ENCODE data around the gene DENND2A. TPM values are rescaled to one million over a fixed set of nuclear protein-coding genes. Genes with fewer than 3 reads are reported as not detected.
"Not testable (repeated sequence)": the region's sequence is repeated elsewhere in the genome, so short reads cannot be mapped to it uniquely, and the experiment has no call there.

Gene DENND2A
- total RNA-seq, 1 experiment from 2014 or later: 10.0 TPM

DNA sequence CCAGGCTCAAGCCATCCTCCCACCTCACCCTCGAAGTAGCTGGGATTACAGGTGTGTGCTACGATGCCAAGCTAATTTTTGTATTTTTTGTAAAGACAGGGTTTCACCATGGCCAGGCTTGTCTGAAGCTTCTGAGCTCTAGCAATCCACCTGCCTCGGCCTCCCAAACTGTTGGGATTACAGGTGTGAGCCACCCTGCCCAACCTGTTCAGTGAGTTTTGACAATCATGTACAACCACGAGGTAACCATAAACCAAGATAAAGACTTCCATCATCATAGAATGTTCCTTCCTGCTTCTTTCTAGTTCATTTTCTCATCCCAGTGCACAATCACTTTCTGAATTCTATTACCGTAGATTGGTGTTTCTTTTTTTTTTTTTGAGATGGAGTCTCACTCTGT, 130.8 kb downstream of the DENND2A start:
- ChIA-PET POLR2A (no interaction called here), CTCF (interaction anchor here (1.3 kb wide), 1 partner anchor 8 kb away, joined by 6 read pairs; no protein-coding TSS in a partner anchor)
- Mint-ChIP-seq H3K9me3 (peaks cover 3% of the 10 kb centered on the region; the same call in 1 of the 2 replicates), H3K27me3 (ENCODE audit: low read depth) (no peaks in the 10 kb centered on the region), H3K27ac (peak overlapping the region; percentile 61; the same call in 1 of the 2 replicates), H3K4me1 (peaks cover 23% of the 10 kb centered on the region), H3K36me3 (no peaks in the 10 kb centered on the region), H3K4me3 (no peak overlapping the region)
- DNase-seq (ENCODE audit: low spot score) (no peak), ATAC-seq (no peak)
- TF ChIP-seq SMAD4 (CRISPR knock-in tag; IDR thresholded peaks at IDR 0.05): no peak

DNA sequence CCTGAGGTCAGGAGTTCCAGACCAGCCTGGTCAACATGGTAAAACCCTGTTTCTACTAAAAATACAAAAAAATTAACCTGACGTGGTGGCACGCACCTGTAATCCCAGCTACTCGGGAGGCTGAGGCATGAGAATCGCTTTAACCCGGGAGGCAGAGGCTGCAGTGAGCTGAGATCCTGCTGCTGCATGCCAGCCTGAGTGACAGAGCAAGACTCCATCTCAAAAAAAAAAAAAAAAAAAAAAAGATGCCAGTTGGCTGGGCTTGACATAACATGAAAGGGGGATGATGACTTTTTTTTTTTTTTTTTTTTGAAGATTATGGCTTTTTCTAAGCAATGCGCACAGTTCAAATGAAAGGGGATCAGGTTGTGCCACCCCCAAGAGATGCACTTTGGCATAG, 133.1 kb downstream of the DENND2A start:
- H3K27me3 Mint-ChIP-seq (ENCODE audit: low read depth); H3K36me3 Mint-ChIP-seq; DNase-seq (ENCODE audit: low spot score); H3K9me3 Mint-ChIP-seq; H3K4me3 Mint-ChIP-seq; H3K27ac Mint-ChIP-seq; ATAC-seq: not testable (repeated sequence)
- CTCF ChIA-PET: interaction anchor here (1.1 to 1.9 kb wide), 5 partner anchors 9 to 146 kb away, joined by 3 to 5 read pairs (median 4); no protein-coding TSS in a partner anchor
- H3K4me1 Mint-ChIP-seq: peaks cover 23% of the 10 kb centered on the region
- POLR2A ChIA-PET: interaction anchor here (1.2 kb wide), 1 partner anchor 29 kb away, joined by 4 read pairs; no protein-coding TSS in a partner anchor

DNA sequence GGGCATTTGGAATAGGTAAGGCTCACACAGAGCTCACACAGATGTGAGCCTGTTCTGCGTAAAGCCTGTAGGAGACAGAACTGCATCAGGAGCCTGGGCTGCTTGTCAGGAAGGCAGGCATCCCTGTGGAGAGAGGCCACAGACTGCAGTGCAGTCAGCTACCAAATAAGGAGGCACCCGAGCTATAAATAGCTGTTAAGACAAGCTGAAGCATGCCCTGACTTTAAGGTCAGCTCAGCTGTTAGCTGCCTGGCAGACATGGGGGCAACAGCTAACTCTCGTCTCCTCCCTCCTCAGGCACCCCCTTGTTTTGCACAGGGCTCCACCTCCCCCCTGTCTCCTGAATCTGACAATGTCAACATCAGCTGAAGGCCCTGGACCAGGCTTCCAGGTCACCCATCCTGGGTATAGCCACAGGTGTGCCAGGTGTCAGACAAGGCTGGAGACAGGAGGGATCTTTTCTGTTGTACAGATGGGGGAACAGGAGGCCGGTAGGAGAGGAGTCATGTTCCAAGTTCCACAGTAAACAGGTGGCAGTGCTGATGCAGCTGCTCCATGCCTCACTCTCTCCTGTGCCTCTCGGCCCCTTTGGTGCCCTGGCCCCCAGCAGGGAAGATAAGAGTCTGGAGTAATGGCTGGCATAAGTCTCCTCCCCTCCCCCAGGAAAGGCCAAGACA, 133.7 kb downstream of the DENND2A start:
- Mint-ChIP-seq H3K27ac (0 out of 2 replicates have a peak overlapping the region, but pooled peaks have one; percentile 63), H3K36me3 (no peaks in the 10 kb centered on the region), H3K27me3 (ENCODE audit: low read depth) (no peaks in the 10 kb centered on the region), H3K9me3 (no peaks in the 10 kb centered on the region), H3K4me1 (peaks cover 19% of the 10 kb centered on the region), H3K4me3 (no peak overlapping the region)
- TF ChIP-seq OVOL2 (CRISPR knock-in tag; IDR thresholded peaks at IDR 0.05; ENCODE audit: borderline replicate concordance) (no peak), NFATC4 (CRISPR knock-in tag; IDR thresholded peaks at IDR 0.05) (no peak), SMAD4 (CRISPR knock-in tag; IDR thresholded peaks at IDR 0.05) (no peak), ZNF121 (CRISPR knock-in tag; IDR thresholded peaks at IDR 0.05) (no peak), GTF2I (CRISPR knock-in tag; conservative IDR thresholded peaks at IDR 0.05) (no peak), ZNF423 (CRISPR knock-in tag; IDR thresholded peaks at IDR 0.05) (no peak), FOXP1 (CRISPR knock-in tag; IDR thresholded peaks at IDR 0.05; ENCODE audit: borderline replicate concordance) (no peak), MYBL2 (CRISPR knock-in tag; IDR thresholded peaks at IDR 0.05) (no peak), ETV6 (CRISPR knock-in tag; IDR thresholded peaks at IDR 0.05) (no peak), PRRX2 (CRISPR knock-in tag; IDR thresholded peaks at IDR 0.05) (no peak)
- TF ChIP-seq, protein P1, sequence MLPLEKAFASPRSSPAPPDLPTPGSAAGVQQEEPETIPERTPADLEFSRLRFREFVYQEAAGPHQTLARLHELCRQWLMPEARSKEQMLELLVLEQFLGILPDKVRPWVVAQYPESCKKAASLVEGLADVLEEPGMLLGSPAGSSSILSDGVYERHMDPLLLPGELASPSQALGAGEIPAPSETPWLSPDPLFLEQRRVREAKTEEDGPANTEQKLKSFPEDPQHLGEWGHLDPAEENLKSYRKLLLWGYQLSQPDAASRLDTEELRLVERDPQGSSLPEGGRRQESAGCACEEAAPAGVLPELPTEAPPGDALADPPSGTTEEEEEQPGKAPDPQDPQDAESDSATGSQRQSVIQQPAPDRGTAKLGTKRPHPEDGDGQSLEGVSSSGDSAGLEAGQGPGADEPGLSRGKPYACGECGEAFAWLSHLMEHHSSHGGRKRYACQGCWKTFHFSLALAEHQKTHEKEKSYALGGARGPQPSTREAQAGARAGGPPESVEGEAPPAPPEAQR (CRISPR knock-in tag; IDR thresholded peaks at IDR 0.05): no peak
- TF ChIP-seq, protein P2, sequence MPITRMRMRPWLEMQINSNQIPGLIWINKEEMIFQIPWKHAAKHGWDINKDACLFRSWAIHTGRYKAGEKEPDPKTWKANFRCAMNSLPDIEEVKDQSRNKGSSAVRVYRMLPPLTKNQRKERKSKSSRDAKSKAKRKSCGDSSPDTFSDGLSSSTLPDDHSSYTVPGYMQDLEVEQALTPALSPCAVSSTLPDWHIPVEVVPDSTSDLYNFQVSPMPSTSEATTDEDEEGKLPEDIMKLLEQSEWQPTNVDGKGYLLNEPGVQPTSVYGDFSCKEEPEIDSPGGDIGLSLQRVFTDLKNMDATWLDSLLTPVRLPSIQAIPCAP (CRISPR knock-in tag; IDR thresholded peaks at IDR 0.05): no peak
- TF ChIP-seq, protein P3, sequence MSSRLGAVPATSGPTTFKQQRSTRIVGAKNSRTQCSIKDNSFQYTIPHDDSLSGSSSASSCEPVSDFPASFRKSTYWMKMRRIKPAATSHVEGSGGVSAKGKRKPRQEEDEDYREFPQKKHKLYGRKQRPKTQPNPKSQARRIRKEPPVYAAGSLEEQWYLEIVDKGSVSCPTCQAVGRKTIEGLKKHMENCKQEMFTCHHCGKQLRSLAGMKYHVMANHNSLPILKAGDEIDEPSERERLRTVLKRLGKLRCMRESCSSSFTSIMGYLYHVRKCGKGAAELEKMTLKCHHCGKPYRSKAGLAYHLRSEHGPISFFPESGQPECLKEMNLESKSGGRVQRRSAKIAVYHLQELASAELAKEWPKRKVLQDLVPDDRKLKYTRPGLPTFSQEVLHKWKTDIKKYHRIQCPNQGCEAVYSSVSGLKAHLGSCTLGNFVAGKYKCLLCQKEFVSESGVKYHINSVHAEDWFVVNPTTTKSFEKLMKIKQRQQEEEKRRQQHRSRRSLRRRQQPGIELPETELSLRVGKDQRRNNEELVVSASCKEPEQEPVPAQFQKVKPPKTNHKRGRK (CRISPR knock-in tag; IDR thresholded peaks at IDR 0.05; ENCODE audit: borderline replicate concordance): no peak
- TF ChIP-seq, protein P4, sequence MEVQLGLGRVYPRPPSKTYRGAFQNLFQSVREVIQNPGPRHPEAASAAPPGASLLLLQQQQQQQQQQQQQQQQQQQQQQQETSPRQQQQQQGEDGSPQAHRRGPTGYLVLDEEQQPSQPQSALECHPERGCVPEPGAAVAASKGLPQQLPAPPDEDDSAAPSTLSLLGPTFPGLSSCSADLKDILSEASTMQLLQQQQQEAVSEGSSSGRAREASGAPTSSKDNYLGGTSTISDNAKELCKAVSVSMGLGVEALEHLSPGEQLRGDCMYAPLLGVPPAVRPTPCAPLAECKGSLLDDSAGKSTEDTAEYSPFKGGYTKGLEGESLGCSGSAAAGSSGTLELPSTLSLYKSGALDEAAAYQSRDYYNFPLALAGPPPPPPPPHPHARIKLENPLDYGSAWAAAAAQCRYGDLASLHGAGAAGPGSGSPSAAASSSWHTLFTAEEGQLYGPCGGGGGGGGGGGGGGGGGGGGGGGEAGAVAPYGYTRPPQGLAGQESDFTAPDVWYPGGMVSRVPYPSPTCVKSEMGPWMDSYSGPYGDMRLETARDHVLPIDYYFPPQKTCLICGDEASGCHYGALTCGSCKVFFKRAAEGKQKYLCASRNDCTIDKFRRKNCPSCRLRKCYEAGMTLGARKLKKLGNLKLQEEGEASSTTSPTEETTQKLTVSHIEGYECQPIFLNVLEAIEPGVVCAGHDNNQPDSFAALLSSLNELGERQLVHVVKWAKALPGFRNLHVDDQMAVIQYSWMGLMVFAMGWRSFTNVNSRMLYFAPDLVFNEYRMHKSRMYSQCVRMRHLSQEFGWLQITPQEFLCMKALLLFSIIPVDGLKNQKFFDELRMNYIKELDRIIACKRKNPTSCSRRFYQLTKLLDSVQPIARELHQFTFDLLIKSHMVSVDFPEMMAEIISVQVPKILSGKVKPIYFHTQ (CRISPR knock-in tag; IDR thresholded peaks at IDR 0.05): no peak
- TF ChIP-seq, protein P5, sequence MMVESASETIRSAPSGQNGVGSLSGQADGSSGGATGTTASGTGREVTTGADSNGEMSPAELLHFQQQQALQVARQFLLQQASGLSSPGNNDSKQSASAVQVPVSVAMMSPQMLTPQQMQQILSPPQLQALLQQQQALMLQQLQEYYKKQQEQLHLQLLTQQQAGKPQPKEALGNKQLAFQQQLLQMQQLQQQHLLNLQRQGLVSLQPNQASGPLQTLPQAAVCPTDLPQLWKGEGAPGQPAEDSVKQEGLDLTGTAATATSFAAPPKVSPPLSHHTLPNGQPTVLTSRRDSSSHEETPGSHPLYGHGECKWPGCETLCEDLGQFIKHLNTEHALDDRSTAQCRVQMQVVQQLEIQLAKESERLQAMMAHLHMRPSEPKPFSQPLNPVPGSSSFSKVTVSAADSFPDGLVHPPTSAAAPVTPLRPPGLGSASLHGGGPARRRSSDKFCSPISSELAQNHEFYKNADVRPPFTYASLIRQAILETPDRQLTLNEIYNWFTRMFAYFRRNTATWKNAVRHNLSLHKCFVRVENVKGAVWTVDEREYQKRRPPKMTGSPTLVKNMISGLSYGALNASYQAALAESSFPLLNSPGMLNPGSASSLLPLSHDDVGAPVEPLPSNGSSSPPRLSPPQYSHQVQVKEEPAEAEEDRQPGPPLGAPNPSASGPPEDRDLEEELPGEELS (CRISPR knock-in tag; IDR thresholded peaks at IDR 0.05): no peak
- ChIA-PET CTCF (interaction anchor here (0.7 to 1.7 kb wide), 9 partner anchors 9 to 164 kb away, joined by 3 to 12 read pairs (median 4); partner anchors contain the start of gene DENND2A), POLR2A (interaction anchor here (1.2 kb wide), 1 partner anchor 29 kb away, joined by 4 read pairs; no protein-coding TSS in a partner anchor)
- peak; percentile 94 for ATAC-seq
- DNase-seq (ENCODE audit: low spot score): no peak
